GM18505 (cell line): ENCODE data around the gene CIDEB.

Source experiments
- ATAC-seq: cut with Tn5 transposase; IDR thresholded peaks from one replicate; pipeline ENCODE4 v1.9.1; 2021; ENCODE audit not compliant: unreplicated experiment
- POLR2A ChIP-seq: IDR thresholded peaks from 4 replicates; pipeline ENCODE4 v1.6.1; 2011; ENCODE audit warnings: borderline replicate concordance; ENCODE audit not compliant: insufficient read depth, insufficient read length; ENCODE audit errors: extremely low read depth

The CIDEB gene

GRCh38 chr14:24325963-24326362, 18.2 kb upstream of the CIDEB start:
- ATAC-seq, result no peak
- TF ChIP-seq POLR2A, result no peak

GRCh38 chr14:24325041-24325530, 17.3 kb upstream of the CIDEB start:
- no peak for TF ChIP-seq POLR2A
- no peak for ATAC-seq

GRCh38 chr14:24324024-24324423, 16.2 kb upstream of the CIDEB start:
- no peak for ATAC-seq
- no peak for TF ChIP-seq POLR2A

GRCh38 chr14:24323341-24323740, 15.6 kb upstream of the CIDEB start:
- no peak for TF ChIP-seq POLR2A
- ATAC-seq, result no peak

- no peak for ATAC-seq
- TF ChIP-seq POLR2A, result no peak
Measured at GRCh38 chr14:24322672-24323071, 14.9 kb upstream of the CIDEB start.

GRCh38 chr14:24321212-24321975, 13.6 kb upstream of the CIDEB start:
- ATAC-seq, result no peak
- TF ChIP-seq POLR2A, result no peak

- no peak for TF ChIP-seq POLR2A
- ATAC-seq, result no peak
Measured at GRCh38 chr14:24317141-24317928, 9.6 kb upstream of the CIDEB start.

GRCh38 chr14:24316597-24316950, 8.8 kb upstream of the CIDEB start:
- TF ChIP-seq POLR2A, result no peak
- ATAC-seq, result no peak

GRCh38 chr14:24315807-24316596, 8.2 kb upstream of the CIDEB start:
- ATAC-seq, result no peak
- TF ChIP-seq POLR2A, result no peak

- no peak for ATAC-seq
- TF ChIP-seq POLR2A, result no peak
Measured at GRCh38 chr14:24315243-24315806, 7.5 kb upstream of the CIDEB start.

GRCh38 chr14:24314377-24315193, 6.8 kb upstream of the CIDEB start:
- no peak for TF ChIP-seq POLR2A
- ATAC-seq, result no peak

- TF ChIP-seq POLR2A, result no peak
- ATAC-seq, result no peak
Measured at GRCh38 chr14:24313913-24314312, 6.1 kb upstream of the CIDEB start.
